SIG-M5 treated with dmso at 0.1 percent for 504 hours (cell line): Measurements from ENCODE around the gene PYY.

Experiments used
- DNase-seq: peaks from one replicate; lab custom pipeline; 2025; ENCODE audit not compliant: unreplicated experiment; lab: John Stamatoyannopoulos, UW

PYY gene

DNA sequence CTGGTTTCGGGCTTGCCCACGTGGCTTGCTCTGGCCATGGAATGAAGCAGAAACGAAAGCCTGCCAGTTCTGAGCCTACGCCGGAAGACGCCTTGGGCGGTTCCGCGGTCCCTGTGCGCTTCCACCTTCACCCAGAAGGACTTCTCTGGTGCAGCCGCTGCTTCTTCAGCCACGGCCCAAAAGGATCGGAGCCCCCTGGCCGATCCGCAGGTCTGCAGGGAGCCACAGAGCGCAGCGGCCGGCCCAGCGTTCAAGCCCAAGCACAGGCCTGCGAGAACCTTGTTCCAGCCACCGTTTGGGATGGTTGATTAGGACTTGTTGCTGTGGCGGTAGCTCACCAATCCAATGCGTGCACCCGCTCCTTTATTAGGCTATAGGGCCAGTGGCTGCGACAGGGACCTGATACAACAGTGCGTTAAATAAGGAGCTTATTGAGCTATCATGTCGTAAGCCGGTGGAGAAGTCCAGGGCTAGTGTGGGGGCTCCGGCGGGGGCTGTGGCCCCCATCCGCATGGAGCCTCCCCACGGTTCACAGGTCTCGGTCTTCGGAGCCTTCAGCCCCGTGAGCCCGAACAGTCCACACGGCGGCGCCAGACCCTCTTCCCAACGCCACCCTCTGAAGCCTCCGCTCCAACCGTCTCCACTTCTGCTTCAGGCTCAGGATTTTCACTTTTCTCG is 36.3 kb downstream of the PYY start:
- DNase-seq, result peak; percentile 5

GRCh38 chr17:43917016-43917347 is 36.8 kb downstream of the PYY start:
- DNase-seq, result no peak

- no peak for DNase-seq
Measured at GRCh38 chr17:43916385-43916784, 37.4 kb downstream of the PYY start.

DNA sequence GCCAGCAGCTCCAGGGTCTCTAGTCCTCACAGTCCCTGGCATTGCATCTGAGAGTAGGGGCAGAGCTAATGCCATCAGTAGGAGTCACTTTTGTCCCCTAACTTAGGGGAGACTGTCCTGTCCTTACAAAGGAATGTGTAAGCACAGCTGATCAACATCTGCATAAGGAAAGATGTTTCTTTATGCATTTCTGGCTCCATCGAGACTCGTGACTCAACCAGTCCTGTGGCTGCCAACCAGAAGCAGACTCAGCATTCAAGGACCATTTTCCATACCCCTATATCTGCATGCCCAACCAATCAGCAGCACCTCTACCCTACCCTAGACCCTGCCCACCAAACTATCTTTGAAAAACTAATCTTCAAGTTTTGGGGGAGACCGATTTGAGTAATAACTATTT is 38.2 kb downstream of the PYY start:
- DNase-seq, result no peak

- DNase-seq, result no peak
Measured at GRCh38 chr17:43914451-43914850, 39.3 kb downstream of the PYY start.

DNA sequence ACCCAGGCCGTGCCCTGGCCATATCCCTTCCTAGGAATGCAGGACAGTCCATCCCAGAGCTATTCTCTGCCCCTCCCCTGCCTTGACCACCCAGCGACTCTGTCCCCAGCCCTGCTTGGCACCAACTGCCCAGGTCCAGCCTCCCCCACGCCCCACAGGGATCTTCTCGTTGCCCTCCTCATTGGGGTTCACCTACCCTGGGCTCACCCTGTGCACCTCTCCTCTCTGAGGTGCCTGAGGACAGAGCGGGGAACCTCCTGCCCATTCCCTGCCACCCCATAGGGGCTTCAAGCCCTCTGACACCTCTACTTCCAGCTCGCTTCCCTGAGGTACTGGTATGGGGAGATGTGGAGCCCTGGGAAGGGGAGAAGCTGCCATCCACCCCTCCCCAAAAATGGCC is 40.2 kb downstream of the PYY start:
- no peak for DNase-seq

- no peak for DNase-seq
Measured at GRCh38 chr17:43912635-43913304, 41.0 kb downstream of the PYY start.

GRCh38 chr17:43911904-43912303 is 41.8 kb downstream of the PYY start:
- DNase-seq, result no peak

DNA sequence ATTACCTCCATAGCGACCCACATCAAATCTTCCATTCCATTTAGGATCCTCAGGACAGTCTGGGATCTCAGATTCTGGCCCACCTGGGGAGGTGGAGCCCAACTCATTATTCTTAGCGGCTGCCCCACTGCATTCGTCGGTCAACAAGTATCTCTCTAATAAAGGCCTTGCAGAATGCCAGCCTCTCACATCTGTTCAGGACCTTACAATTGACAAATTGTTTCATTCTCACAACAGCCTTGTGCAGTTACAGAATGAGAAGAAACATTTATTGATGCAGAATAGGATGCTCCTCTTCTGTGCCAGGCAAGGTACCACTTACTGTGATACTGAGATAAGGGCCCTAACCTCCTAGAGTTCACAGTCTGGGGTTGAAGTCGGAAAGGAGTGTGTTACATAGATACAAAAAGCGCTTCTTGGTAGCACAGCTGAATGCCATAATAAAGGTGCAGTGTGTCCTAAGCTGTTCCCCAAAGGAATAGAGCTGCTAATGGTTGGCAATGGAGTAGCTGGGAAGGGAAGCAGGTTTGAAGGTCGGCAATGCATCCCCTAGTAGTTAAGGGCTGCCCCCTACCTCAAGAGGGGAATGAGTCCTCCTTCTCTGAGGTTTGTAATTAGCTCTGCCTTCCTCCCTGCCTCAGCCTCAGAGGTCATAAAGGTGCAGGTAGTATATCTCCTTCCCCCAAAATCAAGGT is 44.1 kb downstream of the PYY start:
- DNase-seq, result no peak

DNA sequence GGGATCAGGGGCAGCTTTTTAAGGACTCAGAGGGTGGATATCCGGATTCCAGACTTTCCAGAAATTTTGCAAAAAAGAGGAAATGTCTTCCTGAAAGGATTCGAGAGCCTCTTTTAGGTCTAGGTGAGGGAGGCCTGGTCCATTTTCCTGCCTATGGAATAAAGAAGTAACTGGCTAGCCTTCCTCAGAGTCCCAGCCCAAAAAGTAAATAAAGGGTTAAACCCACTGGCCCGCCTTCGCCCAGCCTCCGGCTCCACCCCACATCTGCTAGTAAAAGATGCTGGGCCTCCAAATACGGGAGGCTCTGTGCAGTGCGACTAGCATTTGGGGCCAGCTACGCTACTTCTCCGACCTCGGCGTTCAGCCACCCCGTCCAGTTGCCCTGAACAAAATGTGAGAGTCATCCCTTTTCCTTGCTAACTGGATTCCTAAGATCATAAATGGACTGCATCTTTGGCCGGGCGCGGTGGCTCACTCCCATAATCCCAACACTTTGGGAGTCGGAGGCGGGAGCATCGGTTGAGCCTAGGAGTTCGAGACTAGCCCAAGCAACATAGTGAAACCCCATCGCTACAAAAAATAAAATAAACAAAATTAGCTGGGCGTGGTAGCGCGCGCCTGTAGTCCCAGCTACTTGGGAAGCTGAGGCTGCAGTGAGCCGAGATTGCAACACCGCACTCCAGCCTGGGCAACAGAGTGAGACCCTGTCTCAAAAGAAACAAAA is 45.6 kb downstream of the PYY start:
- DNase-seq, result peak; percentile 66

- peak; percentile 64 for DNase-seq
Measured at GRCh38 chr17:43907425-43907981, 46.2 kb downstream of the PYY start, which contains the start of gene MPP2. Gene MPP2, minus strand, starts transcription at chr17:43907536. Its CDS starts 3,076 bp downstream, at chr17:43904460.

- DNase-seq, result no peak
Measured at GRCh38 chr17:43906951-43907424, 46.8 kb downstream of the PYY start.

DNA sequence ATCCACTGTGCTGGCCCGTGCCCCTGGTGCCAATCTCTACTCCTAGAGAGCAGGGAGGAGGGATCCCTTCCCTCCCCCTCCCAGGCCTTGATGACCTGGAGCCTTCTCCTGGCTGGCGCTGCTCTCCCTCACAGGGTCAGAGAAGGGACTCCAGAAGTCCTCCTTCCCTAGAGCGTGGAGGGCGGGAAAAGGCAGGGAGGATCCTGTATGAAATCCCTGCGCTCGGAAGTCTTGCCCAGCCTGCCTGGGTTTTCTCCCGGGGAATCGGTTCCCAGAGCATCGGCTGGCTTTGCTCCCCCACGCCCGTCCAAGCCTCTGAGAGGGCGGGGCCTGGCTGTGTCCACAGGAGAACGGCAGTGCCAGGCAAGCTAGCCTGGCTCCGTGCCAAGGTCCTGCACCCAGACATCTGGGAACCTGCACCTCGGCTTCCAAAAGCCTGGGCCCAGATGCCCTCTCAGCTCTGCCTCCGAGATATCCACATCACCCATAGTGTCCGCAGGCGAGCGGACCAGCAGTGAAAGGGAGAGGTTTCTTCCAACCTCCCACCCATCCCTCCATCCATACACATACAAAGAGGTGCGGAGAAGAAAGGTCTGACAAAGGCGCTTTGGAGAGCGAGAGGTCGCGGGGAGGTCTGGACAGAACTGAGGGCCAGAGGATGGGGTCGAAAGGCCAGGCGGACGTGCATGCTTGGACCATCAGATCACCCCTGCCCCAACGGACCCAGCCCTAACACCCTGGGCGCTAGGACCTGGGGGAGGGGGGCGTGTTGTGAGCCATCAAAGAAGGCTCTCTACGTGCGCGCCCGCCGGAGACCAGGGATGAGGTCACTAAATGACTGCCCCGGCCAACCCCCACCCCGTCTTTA is 47.5 kb downstream of the PYY start:
- DNase-seq, result no peak

DNA sequence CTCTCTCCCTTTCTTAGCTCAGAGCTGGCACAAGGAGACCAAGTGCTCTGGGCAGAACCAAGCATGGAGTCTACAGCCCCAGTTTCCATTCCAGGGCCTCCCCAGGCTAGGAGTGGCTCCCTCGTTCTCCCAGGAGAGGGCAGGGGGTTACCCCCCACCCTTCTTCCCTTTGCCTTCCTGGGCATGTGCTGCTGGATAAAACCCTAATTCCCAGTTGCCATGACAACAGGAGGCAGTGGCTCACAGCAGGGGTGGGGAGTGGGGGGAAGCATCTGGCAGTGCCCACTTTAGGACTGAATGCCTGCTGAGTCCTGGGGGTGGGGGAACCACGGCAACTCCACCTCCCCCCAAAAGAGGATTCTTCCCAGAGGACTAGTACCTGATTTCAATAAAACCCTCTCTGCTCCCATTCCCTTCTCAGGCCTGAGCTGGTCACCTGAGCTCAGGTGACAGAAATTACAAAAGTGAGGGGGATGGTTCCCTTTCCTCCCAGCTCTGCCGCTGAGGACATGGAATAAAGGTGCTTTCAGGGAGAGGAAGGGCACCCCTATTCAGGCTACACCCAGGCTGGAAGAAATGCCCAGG is 48.2 kb downstream of the PYY start:
- no peak for DNase-seq
